Measurements from ENCODE around the gene SPATA3.

SPATA3 gene

GRCh38 chr2:230968921-230969658 lies 26.8 kb upstream of the SPATA3 start:
- DNase-seq: peak; percentile 9

GRCh38 chr2:230969659-230970015 lies 26.3 kb upstream of the SPATA3 start:
- DNase-seq: no peak

GRCh38 chr2:230972046-230972445 lies 23.9 kb upstream of the SPATA3 start:
- no peak for DNase-seq

DNA sequence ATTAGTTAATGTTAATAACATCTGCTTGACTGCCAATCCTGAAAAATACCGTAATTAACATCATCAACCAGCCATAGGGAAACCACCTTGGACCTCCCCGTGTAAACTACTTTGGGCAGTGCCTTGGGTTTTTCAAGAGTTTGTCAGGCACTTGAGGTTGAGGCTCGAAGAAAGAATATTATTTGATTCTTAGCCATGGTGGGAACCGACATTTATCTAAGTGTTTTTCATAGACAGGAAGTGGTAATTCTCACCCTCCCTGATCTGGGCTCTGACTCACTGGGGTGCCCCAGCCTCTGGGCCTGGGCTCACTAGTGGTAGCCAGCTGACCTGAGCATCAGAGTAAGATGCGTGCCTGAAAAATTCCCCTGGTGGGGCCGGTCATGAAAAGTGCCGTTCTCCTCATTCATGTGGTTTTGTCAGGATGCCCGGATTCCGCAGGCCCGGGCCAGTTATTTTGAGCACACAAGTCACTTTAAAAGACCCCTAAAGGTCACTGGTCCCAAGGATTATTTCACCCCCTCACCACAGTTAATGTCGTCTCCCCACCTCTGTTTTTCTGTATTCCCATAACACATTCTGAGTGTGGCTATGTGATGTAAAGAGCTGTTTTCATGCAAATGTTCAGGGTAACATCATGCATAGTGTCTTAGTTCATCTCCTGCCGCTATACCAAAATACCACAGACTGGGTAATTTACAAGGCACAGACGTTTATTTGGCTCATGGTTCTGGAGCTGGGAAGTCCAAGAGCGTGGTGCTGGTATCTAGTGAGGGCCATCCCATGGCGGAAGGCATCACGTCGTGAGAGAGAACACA lies 21.6 kb upstream of the SPATA3 start:
- peak; percentile 90 for DNase-seq

DNA sequence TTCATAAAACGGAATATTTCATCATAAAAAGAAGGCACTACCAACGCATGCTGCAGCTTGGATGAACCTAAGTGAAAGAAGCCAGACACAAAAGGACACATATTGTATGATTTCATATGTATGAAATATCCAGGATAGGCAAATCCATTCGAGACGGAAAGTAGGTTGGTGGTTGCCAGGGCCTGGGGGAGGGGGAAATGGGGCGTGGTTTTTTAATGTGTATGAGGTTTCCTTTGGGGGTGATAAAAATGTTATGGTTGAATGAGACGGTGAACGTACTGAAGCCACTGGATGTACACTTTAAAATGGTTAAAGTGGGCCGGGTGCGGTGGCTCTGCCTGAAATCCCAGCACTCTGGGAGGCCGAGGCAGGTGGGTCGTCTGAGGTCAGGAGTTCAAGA lies 20.0 kb upstream of the SPATA3 start:
- no peak for DNase-seq

DNA sequence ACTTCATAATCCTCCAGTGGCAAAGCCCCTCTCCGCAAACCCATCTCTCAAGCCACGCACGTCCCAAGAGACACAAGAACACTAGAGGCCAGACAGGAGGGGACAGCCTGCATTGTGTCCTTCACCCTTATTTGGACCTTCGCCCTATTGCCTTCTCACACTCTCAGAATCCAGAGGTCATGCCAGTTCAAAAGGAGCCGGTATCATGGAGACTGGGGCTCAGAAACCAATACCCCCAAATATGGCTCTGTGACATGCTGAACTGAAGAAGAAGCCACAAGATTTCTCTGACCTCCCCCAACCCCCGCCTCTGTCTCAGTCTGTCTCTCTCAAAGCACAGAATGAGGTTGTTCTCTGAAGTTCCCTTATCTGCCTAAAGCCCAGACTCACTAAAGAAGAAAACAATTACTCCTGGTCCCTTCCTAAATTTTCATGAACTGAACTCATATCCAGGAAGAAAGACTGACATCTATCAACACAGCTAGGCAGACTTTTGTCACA lies 19.2 kb upstream of the SPATA3 start:
- DNase-seq: no peak

- DNase-seq: peak; percentile 49
Observed at GRCh38 chr2:230980468-230980867, 15.5 kb upstream of the SPATA3 start.

- DNase-seq: peak; percentile 44
Observed at GRCh38 chr2:230981704-230982103, 14.2 kb upstream of the SPATA3 start.

DNA sequence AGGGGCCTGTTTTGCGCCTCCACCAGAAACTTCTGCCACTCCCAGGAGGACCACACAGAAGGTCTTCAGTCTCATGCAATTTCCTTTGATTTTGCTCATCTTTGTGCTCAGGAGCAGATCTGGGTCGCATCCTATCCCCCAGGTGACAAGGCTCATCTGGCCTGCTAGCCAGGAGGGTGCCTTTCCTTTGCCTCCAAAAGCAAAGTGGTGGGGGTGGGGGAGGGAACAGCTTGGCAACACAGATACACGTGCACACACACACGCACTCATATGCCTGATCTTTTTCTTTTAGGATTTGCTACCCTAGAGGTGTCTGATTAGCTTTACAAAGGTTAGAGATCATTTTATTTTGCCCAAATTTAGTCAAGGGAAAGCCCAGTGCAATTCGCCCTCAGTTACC lies 13.8 kb upstream of the SPATA3 start:
- DNase-seq: no peak

- DNase-seq: no peak
Observed at GRCh38 chr2:230982528-230982927, 13.4 kb upstream of the SPATA3 start.

DNA sequence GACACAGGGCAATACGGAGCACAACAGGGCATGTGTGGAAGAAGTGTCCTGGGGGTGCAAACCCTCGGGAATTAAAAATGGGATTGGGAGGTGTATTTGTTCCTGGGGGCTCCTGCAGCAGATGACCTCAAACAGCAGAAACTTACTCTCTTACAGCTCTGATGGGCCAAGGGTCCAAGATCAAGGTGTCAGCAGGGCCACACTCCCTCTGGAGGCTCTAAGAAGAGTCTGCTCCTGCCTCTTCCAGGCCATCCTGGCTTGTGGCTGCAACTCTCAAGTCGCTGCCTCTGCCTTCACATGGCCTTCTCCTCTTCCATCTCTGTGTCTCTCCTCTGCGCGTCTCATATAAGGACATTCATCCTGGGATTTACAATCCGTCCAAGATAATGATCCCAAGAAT lies 12.4 kb upstream of the SPATA3 start:
- no peak for DNase-seq

- peak; percentile 23 for DNase-seq
Observed at GRCh38 chr2:230984393-230985220, 11.3 kb upstream of the SPATA3 start.

GRCh38 chr2:230985519-230986231 lies 10.2 kb upstream of the SPATA3 start:
- DNase-seq: no peak

GRCh38 chr2:230986520-230987136 lies 9.3 kb upstream of the SPATA3 start:
- no peak for DNase-seq

- DNase-seq: peak; percentile 71
Observed at GRCh38 chr2:230987137-230988020, 8.5 kb upstream of the SPATA3 start.

DNA sequence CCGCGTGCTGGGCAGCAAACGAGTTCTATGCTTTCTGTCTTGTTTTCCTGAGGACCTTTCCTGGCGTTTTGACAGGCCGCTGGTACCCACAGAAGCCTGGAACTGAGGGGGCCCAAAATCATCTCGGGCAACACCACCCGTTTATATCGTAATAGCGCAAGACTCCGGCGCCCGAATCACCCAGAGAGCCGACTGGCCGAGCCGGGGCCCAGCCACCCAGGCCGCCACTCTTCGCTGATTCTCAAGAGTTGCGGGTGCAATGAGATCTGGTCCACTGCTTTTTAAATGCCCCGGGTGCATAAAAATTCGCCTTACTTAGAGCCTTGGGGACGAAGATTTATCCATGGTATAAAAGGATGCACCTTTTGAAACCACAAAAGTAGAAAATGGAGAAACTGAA lies 6.2 kb upstream of the SPATA3 start:
- DNase-seq: no peak

DNA sequence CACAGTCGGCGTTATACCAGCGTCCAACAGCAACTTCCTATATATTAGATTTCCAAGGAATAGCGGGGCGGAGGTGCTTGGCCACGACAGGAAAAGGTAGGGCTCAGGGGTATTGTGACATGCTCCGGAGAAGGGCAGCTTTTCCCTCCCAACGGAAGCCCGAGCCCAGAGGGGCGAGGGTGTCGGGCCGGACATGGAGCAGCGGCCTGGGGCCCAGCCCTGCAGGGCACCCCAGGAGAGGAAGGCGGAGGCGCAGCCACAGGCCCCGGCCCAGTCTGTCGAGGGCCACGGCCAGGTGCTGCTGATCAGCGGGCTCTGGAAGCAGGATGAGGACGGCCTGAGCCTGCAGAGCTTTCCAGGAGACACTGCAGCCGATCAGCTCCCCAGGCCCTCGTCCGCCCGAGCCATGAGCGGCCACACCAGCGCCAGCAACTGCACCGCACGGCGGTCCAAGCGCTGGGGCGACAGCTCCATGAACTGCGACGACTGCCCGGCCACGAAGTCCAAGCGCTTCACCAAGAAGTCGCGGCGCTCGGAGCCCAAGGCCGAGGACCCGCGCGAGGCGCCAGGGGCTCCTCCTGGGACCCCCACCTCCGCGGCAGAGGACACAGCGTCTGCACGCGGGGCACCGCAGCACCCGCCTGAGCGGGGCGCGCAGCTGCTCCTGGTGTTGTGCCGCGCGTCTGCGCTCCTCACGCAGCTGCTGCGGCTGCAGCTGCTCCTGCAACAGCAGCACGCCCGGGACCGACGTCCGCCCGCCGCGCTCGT lies 5.6 kb upstream of the SPATA3 start:
- DNase-seq: no peak

DNA sequence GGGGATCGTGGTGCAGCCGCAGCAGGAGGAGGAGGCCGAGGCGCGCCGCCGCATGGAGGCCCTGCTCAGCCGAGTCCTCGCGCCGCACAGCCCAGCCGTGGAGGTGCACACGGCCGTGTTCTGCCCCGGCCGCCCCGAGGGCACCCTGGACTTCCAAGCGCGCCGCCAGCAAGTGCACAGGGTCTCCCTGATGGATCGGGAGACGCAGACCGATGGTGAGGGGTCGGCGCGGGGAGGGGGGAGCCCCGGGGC lies 5.1 kb upstream of the SPATA3 start:
- no peak for DNase-seq

- DNase-seq: no peak
Observed at GRCh38 chr2:230991598-230991997, 4.3 kb upstream of the SPATA3 start.

DNA sequence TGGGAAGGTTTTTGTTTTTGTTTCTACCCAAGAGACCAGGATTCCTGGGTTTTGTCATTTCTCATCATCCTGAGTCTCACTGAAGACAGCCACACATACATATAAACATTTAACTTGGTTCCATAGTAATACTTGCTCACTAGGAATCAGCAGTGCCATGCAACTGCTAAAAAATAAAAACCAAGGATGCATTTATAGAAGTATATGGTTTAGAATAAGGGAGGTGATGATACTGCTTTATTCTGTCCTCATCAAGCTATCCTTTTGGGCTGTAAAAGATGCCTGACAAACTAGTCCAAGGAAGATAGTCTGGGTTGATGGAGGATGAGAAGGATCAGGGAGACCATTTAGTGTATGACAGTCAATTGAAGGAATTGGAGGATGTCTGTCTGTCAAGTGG lies 740 bp downstream of the SPATA3 start:
- no peak for DNase-seq

DNA sequence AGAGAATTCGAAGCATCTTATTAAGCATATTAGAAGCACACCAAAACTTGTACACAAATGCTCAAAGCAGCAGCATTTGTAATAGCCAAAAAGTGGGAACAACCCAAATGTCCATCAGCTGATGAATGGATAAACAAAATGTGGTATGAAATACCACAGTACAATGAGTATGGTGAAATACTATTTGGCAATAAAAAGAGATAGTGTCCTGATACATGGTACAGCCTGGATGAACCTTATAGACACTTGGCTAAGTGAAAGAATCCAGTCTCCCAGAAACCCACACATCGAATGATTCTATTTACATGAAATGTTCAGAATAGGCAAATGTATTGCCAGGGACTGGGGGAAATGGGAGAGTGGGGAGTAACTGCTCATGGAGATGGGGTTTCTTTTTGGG lies 3.0 kb downstream of the SPATA3 start:
- no peak for DNase-seq

All from CD4-positive, alpha-beta T cell treated with Interleukin-17A for 1 hour (primary cell).